ENCODE data around the gene RLBP1.

- TF ChIP-seq, protein P1, sequence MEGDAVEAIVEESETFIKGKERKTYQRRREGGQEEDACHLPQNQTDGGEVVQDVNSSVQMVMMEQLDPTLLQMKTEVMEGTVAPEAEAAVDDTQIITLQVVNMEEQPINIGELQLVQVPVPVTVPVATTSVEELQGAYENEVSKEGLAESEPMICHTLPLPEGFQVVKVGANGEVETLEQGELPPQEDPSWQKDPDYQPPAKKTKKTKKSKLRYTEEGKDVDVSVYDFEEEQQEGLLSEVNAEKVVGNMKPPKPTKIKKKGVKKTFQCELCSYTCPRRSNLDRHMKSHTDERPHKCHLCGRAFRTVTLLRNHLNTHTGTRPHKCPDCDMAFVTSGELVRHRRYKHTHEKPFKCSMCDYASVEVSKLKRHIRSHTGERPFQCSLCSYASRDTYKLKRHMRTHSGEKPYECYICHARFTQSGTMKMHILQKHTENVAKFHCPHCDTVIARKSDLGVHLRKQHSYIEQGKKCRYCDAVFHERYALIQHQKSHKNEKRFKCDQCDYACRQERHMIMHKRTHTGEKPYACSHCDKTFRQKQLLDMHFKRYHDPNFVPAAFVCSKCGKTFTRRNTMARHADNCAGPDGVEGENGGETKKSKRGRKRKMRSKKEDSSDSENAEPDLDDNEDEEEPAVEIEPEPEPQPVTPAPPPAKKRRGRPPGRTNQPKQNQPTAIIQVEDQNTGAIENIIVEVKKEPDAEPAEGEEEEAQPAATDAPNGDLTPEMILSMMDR (IDR thresholded peaks at IDR 0.05; ENCODE audit: poor library complexity) = no peak
- no peak for TF ChIP-seq EZH2 (IDR thresholded peaks at IDR 0.05; ENCODE audit: borderline replicate concordance)
Observed at GRCh38 chr15:89177116-89177515, 44.3 kb downstream of the RLBP1 start.
